ENCODE data around the gene TRIM9.
"Not testable (repeated sequence)": the region's sequence is repeated elsewhere in the genome, so short reads cannot be mapped to it uniquely, and the experiment has no call there.

TRIM9 gene

GRCh38 chr14:50999726-51000125 lies 95.2 kb downstream of the TRIM9 start:
- no peak for DNase-seq

GRCh38 chr14:50998612-50999011 lies 96.3 kb downstream of the TRIM9 start:
- DNase-seq: no peak

- no peak for DNase-seq
These were observed 97.2 kb downstream of the TRIM9 start for GRCh38 chr14:50997712-50998111.

- DNase-seq: not testable (repeated sequence)
These were observed 100.7 kb downstream of the TRIM9 start for GRCh38 chr14:50994158-50994557.

GRCh38 chr14:50985859-50986331 lies 109.0 kb downstream of the TRIM9 start:
- no peak for DNase-seq

- no peak for DNase-seq
These were observed 109.6 kb downstream of the TRIM9 start for GRCh38 chr14:50985124-50985858.

- no peak for DNase-seq
These were observed 110.7 kb downstream of the TRIM9 start for GRCh38 chr14:50984036-50984710.

GRCh38 chr14:50979941-50980850 lies 114.7 kb downstream of the TRIM9 start:
- no peak for DNase-seq

- DNase-seq: no peak
These were observed 116.0 kb downstream of the TRIM9 start for GRCh38 chr14:50978888-50979287.

GRCh38 chr14:50978529-50978871 lies 116.4 kb downstream of the TRIM9 start:
- DNase-seq: no peak

GRCh38 chr14:50977863-50978528 lies 116.9 kb downstream of the TRIM9 start:
- no peak for DNase-seq

GRCh38 chr14:50974118-50974517 lies 120.8 kb downstream of the TRIM9 start:
- DNase-seq: no peak

GRCh38 chr14:50972734-50973133 lies 122.2 kb downstream of the TRIM9 start:
- DNase-seq: no peak

- no peak for DNase-seq
These were observed 123.8 kb downstream of the TRIM9 start for GRCh38 chr14:50970886-50971781.

GRCh38 chr14:50967790-50968189 lies 127.1 kb downstream of the TRIM9 start:
- DNase-seq: no peak

GRCh38 chr14:50967103-50967502 lies 127.8 kb downstream of the TRIM9 start:
- no peak for DNase-seq

- DNase-seq: no peak
These were observed 130.1 kb downstream of the TRIM9 start for GRCh38 chr14:50964683-50965390.

- no peak for DNase-seq
These were observed 131.0 kb downstream of the TRIM9 start for GRCh38 chr14:50963919-50964318.

GRCh38 chr14:50961605-50962221 lies 133.2 kb downstream of the TRIM9 start:
- DNase-seq: no peak

GRCh38 chr14:50957296-50957695 lies 137.6 kb downstream of the TRIM9 start:
- no peak for DNase-seq

- not testable (repeated sequence) for DNase-seq
These were observed 138.5 kb downstream of the TRIM9 start for GRCh38 chr14:50956421-50956820.
